Liver (tissue), 9 donors: Measurements from ENCODE around the gene SKOR1. TPM values are rescaled to one million over a fixed set of nuclear protein-coding genes. Genes with fewer than 3 reads are reported as not detected.

Experiments used
- DNase-seq: peaks from one replicate; pipeline ENCODE4 v3.0.0-alpha.2; 2017; ENCODE audit warnings: low spot score
- H3K27ac ChIP-seq, 2 donors: one replicate each; pipeline ENCODE4 v1.7.0; 2013; ENCODE audit warnings: inconsistent platforms in 2 of 2, low read length in 2 of 2, control low read depth in 1 of 2, low read depth in 1 of 2, mild to moderate bottlenecking in 1 of 2
- H3K27me3 ChIP-seq, 4 donors: one replicate each; pipeline versions ENCODE4 v1.6.1 to v1.7.0; 2013; ENCODE audit warnings: low read length in 3 of 4, inconsistent platforms in 1 of 4, mild to moderate bottlenecking in 1 of 4, moderate library complexity in 1 of 4; ENCODE audit not compliant: control insufficient read depth in 4 of 4, insufficient read depth in 4 of 4
- H3K36me3 ChIP-seq, 4 donors: one replicate each; pipeline versions ENCODE4 v1.6.1 to v1.7.0; 2013; ENCODE audit warnings: low read length in 3 of 4, mild to moderate bottlenecking in 3 of 4, low read depth in 1 of 4, moderate library complexity in 1 of 4; ENCODE audit not compliant: control insufficient read depth in 4 of 4, insufficient read depth in 3 of 4
- H3K4me1 ChIP-seq, 4 donors: one replicate each; pipeline versions ENCODE4 v1.6.1 to v1.7.0; 2013; ENCODE audit warnings: low read length in 3 of 4, mild to moderate bottlenecking in 3 of 4, moderate library complexity in 1 of 4; ENCODE audit not compliant: control insufficient read depth in 4 of 4, insufficient read depth in 4 of 4
- H3K4me3 ChIP-seq, 3 donors: one replicate each; pipeline versions ENCODE4 v1.6.1 to v1.7.0; 2013; ENCODE audit warnings: low read length in 3 of 3, control low read depth in 1 of 3, low read depth in 1 of 3, mild to moderate bottlenecking in 1 of 3
- H3K9ac ChIP-seq, 2 donors: one replicate each; pipeline ENCODE4 v1.7.0; 2013; ENCODE audit warnings: low read length in 2 of 2, mild to moderate bottlenecking in 2 of 2, moderate library complexity in 2 of 2, control low read depth in 1 of 2, low read depth in 1 of 2
- H3K9me3 ChIP-seq, 4 donors: one replicate each; pipeline versions ENCODE4 v1.6.1 to v1.7.0; 2013; ENCODE audit warnings: low read length in 3 of 4; ENCODE audit not compliant: control insufficient read depth in 4 of 4
- EGR1 ChIP-seq, 2 donors: IDR thresholded peaks; 2 replicates each; pipeline ENCODE4 v1.6.1; 2016 to 2018; ENCODE audit warnings: antibody characterized with exemption in 2 of 2, low read depth in 2 of 2
- FOXA1 ChIP-seq: IDR thresholded peaks from 2 replicates; pipeline ENCODE4 v1.6.1; 2016; ENCODE audit warnings: antibody characterized with exemption
- FOXA2 ChIP-seq: IDR thresholded peaks from 2 replicates; pipeline ENCODE4 v1.6.1; 2016; ENCODE audit warnings: antibody characterized with exemption
- GABPA ChIP-seq, 2 donors: IDR thresholded peaks in 1 of 2; conservative IDR thresholded peaks in 1 of 2; 2 replicates each; pipeline ENCODE4 v1.6.1; 2016; ENCODE audit warnings: antibody characterized with exemption in 2 of 2, mild to moderate bottlenecking in 1 of 2, moderate library complexity in 1 of 2
- HNF4G ChIP-seq: IDR thresholded peaks from 2 replicates; pipeline ENCODE4 v1.6.1; 2016; ENCODE audit warnings: antibody characterized with exemption
- JUND ChIP-seq, 2 donors: IDR thresholded peaks; 2 replicates each; pipeline ENCODE4 v1.6.1; 2016; ENCODE audit warnings: antibody characterized with exemption in 2 of 2
- NR2F2 ChIP-seq: IDR thresholded peaks from 2 replicates; pipeline ENCODE4 v1.6.1; 2016; ENCODE audit warnings: antibody characterized with exemption
- RAD21 ChIP-seq, 2 donors: IDR thresholded peaks; 2 replicates each; pipeline ENCODE4 v1.6.1; 2016; ENCODE audit warnings: antibody characterized with exemption in 2 of 2, mild to moderate bottlenecking in 2 of 2
- RXRA ChIP-seq, 2 donors: IDR thresholded peaks; 2 replicates each; pipeline ENCODE4 v1.6.1; 2017 to 2018; ENCODE audit warnings: antibody characterized with exemption in 2 of 2, mild to moderate bottlenecking in 1 of 2
- SP1 ChIP-seq: IDR thresholded peaks from 2 replicates; pipeline ENCODE4 v1.6.1; 2018; ENCODE audit warnings: antibody characterized with exemption, mild to moderate bottlenecking
- TAF1 ChIP-seq: conservative IDR thresholded peaks from 2 replicates; pipeline ENCODE4 v1.6.1; 2016; ENCODE audit warnings: antibody characterized with exemption, mild to moderate bottlenecking
- YY1 ChIP-seq: IDR thresholded peaks from 2 replicates; pipeline ENCODE4 v1.6.1; 2016; ENCODE audit warnings: antibody characterized with exemption, mild to moderate bottlenecking
- WGBS: extraction: QIAGEN DNeasy Blood & Tissue Kit; methylation state at CpG from one replicate; pipeline ENCODE4 v1.1.7; 2013; 5-methylcytosine and 5-hydroxymethylcytosine counted together
- polyA plus RNA-seq, 2 donors: library from polyadenylated mRNA; stranded (reverse) in 1 of 2; unstranded in 1 of 2; fragments of 200-250 nt in 1 of 2; fragments of >200 nt in 1 of 2; fragmentation: Nextera tagmentation in 1 of 2; extraction: Ambion mirVana in 1 of 2; gene quantifications; one replicate each; pipeline versions ENCODE4 v1.2.1 to v1.2.3, GENCODE V29; 2013 to 2015
- total RNA-seq, 2 donors: library from RNA; depleted of rRNA; stranded (reverse); fragments of >200 nt; gene quantifications; one replicate each; pipeline ENCODE4 v1.2.3, GENCODE V29; 2014
- TF ChIP-seq, protein P1 (sequence below): IDR thresholded peaks from 2 replicates; pipeline ENCODE4 v1.6.1; 2016; ENCODE audit warnings: antibody characterized with exemption
- TF ChIP-seq, protein P2 (sequence below): IDR thresholded peaks from 2 replicates; pipeline ENCODE4 v1.6.1; 2016; ENCODE audit warnings: antibody characterized with exemption, mild to moderate bottlenecking
- TF ChIP-seq, protein P3 (sequence below): IDR thresholded peaks from 2 replicates; pipeline ENCODE4 v1.6.1; 2016; ENCODE audit warnings: antibody characterized with exemption
- TF ChIP-seq, protein P4 (sequence below): IDR thresholded peaks from 2 replicates; pipeline ENCODE4 v1.6.1; 2016; ENCODE audit warnings: antibody characterized with exemption
- donor health status: healthy.
- donor health status: healthy.
- donor health status: healthy.
- donor health status: healthy.
- donor health status: healthy.

Gene SKOR1
- total and polyA plus RNA-seq, 4 donors: 0.02 to 0.17 (median 0.05) TPM; not detected in 1

DNA sequence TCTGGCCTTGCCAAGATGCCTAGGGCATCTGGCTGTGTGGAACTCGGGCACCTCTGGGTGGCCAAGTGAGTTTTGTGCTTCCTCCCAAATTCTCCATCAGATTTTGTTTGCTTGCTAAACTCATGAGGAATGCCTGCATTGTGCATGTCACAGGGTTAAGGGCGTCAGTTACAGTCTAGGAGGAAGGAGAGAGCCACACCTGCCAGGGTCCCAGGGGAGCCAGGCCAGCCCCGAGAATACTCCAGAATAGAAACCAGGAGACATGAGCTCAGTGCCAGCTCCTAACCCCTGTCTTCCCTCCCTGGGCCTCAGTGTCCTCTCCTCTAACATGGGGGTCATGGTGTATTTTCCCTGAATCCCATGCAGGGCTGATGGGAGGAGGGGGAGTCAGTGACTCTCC lies 22.0 kb upstream of the SKOR1 start:
- DNase-seq: no peak

DNA sequence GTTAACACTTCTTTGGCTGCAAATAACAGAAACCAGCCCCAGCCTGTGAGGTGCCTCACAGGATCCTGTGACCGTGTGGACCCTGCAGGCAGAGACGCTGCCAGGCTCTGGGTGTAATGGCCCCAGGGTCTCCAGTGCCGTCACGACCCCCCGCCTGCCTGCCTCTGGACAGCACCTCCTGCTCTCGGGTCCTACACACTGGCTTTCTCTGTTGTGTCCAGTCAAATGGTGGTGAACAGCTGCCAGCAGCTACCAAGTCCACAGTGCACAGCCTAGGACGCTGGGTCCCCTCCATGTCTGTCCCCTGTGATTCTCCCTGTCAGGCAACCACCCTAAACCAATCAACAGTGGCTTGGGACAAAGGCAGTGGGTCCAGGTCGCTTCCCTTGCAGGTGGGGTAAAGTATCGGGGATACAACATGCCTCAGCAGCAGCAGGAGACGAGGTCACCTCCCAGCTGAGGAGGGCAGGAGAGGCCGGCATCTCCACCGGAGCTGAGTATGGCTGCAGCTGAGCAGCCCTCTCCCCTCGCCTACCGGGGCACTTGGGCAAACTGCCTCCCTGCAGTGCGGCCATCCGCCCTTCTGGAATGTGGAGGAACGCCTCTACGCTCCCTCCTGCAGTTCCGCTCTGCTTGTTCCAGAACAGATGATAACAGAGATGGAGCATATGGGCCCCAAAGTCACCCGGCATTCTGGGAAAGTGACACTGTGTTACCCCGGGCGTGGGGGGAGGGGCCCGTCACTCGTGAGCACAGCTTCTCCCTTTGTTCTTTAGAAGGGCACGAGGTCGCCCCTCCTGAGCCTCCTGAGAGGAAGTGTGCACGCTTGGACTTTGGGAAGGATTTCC lies 21.1 kb upstream of the SKOR1 start:
- no peaks in the 10 kb centered on the region for H3K9me3 ChIP-seq
- DNase-seq: no peak
- H3K4me3 ChIP-seq: no peak overlapping the region
- H3K9ac ChIP-seq: no peak overlapping the region
- no peaks in the 10 kb centered on the region for H3K27me3 ChIP-seq
- no peaks in the 10 kb centered on the region for H3K4me1 ChIP-seq
- H3K36me3 ChIP-seq: peaks cover 0 to 8% (median 2%) of the 10 kb centered on the region in 4 donors
- no peak overlapping the region for H3K27ac ChIP-seq
- 85% methylated on average over 27 of the region's 27 CpGs for WGBS
- TF ChIP-seq RXRA (IDR thresholded peaks at IDR 0.05) (no peak), RAD21 (IDR thresholded peaks at IDR 0.05) (no peak), EGR1 (IDR thresholded peaks at IDR 0.05; ENCODE audit: low read depth in 2 of 2) (no peak), FOXA2 (no peak), JUND (IDR thresholded peaks at IDR 0.05) (no peak), NR2F2 (no peak), YY1 (no peak)
- TF ChIP-seq, protein P1, sequence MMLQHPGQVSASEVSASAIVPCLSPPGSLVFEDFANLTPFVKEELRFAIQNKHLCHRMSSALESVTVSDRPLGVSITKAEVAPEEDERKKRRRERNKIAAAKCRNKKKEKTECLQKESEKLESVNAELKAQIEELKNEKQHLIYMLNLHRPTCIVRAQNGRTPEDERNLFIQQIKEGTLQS: no peak
- TF ChIP-seq, protein P2, sequence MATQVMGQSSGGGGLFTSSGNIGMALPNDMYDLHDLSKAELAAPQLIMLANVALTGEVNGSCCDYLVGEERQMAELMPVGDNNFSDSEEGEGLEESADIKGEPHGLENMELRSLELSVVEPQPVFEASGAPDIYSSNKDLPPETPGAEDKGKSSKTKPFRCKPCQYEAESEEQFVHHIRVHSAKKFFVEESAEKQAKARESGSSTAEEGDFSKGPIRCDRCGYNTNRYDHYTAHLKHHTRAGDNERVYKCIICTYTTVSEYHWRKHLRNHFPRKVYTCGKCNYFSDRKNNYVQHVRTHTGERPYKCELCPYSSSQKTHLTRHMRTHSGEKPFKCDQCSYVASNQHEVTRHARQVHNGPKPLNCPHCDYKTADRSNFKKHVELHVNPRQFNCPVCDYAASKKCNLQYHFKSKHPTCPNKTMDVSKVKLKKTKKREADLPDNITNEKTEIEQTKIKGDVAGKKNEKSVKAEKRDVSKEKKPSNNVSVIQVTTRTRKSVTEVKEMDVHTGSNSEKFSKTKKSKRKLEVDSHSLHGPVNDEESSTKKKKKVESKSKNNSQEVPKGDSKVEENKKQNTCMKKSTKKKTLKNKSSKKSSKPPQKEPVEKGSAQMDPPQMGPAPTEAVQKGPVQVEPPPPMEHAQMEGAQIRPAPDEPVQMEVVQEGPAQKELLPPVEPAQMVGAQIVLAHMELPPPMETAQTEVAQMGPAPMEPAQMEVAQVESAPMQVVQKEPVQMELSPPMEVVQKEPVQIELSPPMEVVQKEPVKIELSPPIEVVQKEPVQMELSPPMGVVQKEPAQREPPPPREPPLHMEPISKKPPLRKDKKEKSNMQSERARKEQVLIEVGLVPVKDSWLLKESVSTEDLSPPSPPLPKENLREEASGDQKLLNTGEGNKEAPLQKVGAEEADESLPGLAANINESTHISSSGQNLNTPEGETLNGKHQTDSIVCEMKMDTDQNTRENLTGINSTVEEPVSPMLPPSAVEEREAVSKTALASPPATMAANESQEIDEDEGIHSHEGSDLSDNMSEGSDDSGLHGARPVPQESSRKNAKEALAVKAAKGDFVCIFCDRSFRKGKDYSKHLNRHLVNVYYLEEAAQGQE: no peak
- TF ChIP-seq, protein P3, sequence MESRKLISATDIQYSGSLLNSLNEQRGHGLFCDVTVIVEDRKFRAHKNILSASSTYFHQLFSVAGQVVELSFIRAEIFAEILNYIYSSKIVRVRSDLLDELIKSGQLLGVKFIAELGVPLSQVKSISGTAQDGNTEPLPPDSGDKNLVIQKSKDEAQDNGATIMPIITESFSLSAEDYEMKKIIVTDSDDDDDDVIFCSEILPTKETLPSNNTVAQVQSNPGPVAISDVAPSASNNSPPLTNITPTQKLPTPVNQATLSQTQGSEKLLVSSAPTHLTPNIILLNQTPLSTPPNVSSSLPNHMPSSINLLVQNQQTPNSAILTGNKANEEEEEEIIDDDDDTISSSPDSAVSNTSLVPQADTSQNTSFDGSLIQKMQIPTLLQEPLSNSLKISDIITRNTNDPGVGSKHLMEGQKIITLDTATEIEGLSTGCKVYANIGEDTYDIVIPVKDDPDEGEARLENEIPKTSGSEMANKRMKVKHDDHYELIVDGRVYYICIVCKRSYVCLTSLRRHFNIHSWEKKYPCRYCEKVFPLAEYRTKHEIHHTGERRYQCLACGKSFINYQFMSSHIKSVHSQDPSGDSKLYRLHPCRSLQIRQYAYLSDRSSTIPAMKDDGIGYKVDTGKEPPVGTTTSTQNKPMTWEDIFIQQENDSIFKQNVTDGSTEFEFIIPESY: no peak

More for the DNA sequence above, 22.0 kb upstream of the SKOR1 start:
- TF ChIP-seq, protein P1: no peak
- no peak for TF ChIP-seq GABPA (IDR thresholded peaks at IDR 0.05 in 1 of 2, conservative IDR thresholded peaks at IDR 0.05 in 1 of 2)
- no peak for TF ChIP-seq NR2F2
- no peak for TF ChIP-seq FOXA1
- no peak for TF ChIP-seq SP1
- TF ChIP-seq RXRA (IDR thresholded peaks at IDR 0.05): no peak
- TF ChIP-seq, protein P4, sequence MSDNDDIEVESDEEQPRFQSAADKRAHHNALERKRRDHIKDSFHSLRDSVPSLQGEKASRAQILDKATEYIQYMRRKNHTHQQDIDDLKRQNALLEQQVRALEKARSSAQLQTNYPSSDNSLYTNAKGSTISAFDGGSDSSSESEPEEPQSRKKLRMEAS: no peak
- TF ChIP-seq, protein P2: no peak
- TF ChIP-seq, protein P3: no peak
- TF ChIP-seq EGR1 (IDR thresholded peaks at IDR 0.05; ENCODE audit: low read depth in 2 of 2): no peak
- TF ChIP-seq TAF1: no peak
- no peak for TF ChIP-seq JUND (IDR thresholded peaks at IDR 0.05)
- no peak for TF ChIP-seq HNF4G
- no peak for TF ChIP-seq RAD21 (IDR thresholded peaks at IDR 0.05)
- no peak for TF ChIP-seq FOXA2
- H3K4me3 ChIP-seq: no peak overlapping the region
- H3K9me3 ChIP-seq: no peaks in the 10 kb centered on the region
- H3K27me3 ChIP-seq: no peaks in the 10 kb centered on the region
- H3K27ac ChIP-seq: no peak overlapping the region
- no peak overlapping the region for H3K9ac ChIP-seq
- H3K36me3 ChIP-seq: peaks cover 0 to 8% (median 2%) of the 10 kb centered on the region in 4 donors
- 98% methylated on average over 3 of the region's 3 CpGs for WGBS
- no peaks in the 10 kb centered on the region for H3K4me1 ChIP-seq
